GM10248 (cell line): ENCODE measurements around the gene PCCA.

Source experiments
- CTCF ChIA-PET: fragments of 300-600 bp; sonication (Branson Sonifier 250); formaldehyde crosslinking; extraction: SDS; loops from one replicate; lab custom pipeline; 2021; ENCODE audit warnings: antibody characterized with exemption; lab: Yijun Ruan, JAX
- POLR2A ChIA-PET: fragments of 350-650 bp; sonication (Branson Sonifier 250); formaldehyde crosslinking; extraction: SDS; loops from one replicate; lab custom pipeline; 2020; ENCODE audit warnings: antibody characterized with exemption; lab: Yijun Ruan, JAX
- DNase-seq: peaks from one replicate; pipeline ENCODE4 v3.0.0; 2012; ENCODE audit errors: extremely low spot score
- CTCF ChIP-seq: IDR thresholded peaks from 2 replicates; pipeline ENCODE4 v1.5.1; 2012; ENCODE audit warnings: mild to moderate bottlenecking, low read depth; ENCODE audit errors: extremely low read depth, missing control alignments, control extremely low read depth

Gene PCCA

GRCh38 chr13:100230769-100231149, 141.9 kb downstream of the PCCA start:
- no peak for DNase-seq
- no peak for TF ChIP-seq CTCF
- CTCF ChIA-PET, result interaction anchor here (1.0 to 1.7 kb wide), 6 partner anchors 9 to 961 kb away, joined by 3 to 5 read pairs (median 4); no protein-coding TSS in a partner anchor
- POLR2A ChIA-PET, result no interaction called here

GRCh38 chr13:100231176-100231575, 142.3 kb downstream of the PCCA start:
- no peak for DNase-seq
- POLR2A ChIA-PET, result interaction anchor here (0.6 kb wide), 1 partner anchor 71 kb away, joined by 3 read pairs; no protein-coding TSS in a partner anchor
- CTCF ChIA-PET, result interaction anchor here (1.0 to 1.7 kb wide), 8 partner anchors 9 to 964 kb away, joined by 3 to 5 read pairs (median 3); partner anchors contain the start of gene TMTC4
- TF ChIP-seq CTCF, result no peak

GRCh38 chr13:100234006-100234405, 145.1 kb downstream of the PCCA start:
- CTCF ChIA-PET, result interaction anchor here (0.6 to 3.0 kb wide), 7 partner anchors 10 to 578 kb away, joined by 3 to 23 read pairs (median 3); no protein-coding TSS in a partner anchor
- no peak for TF ChIP-seq CTCF
- POLR2A ChIA-PET, result no interaction called here
- DNase-seq, result no peak

GRCh38 chr13:100234524-100235136, 145.7 kb downstream of the PCCA start:
- CTCF ChIA-PET, result interaction anchor here (0.6 to 3.0 kb wide), 9 partner anchors 11 to 578 kb away, joined by 3 to 23 read pairs (median 5); no protein-coding TSS in a partner anchor
- DNase-seq, result no peak
- POLR2A ChIA-PET, result no interaction called here
- TF ChIP-seq CTCF, result no peak

- CTCF ChIA-PET, result interaction anchor here (0.9 to 3.0 kb wide), 12 partner anchors 15 to 579 kb away, joined by 3 to 23 read pairs (median 4); no protein-coding TSS in a partner anchor
- peak; percentile 41 for DNase-seq
- peak; percentile 45 for TF ChIP-seq CTCF
- POLR2A ChIA-PET, result no interaction called here
These were observed 146.5 kb downstream of the PCCA start for GRCh38 chr13:100235311-100235901.

- TF ChIP-seq CTCF, result no peak
- no peak for DNase-seq
- POLR2A ChIA-PET, result no interaction called here
- CTCF ChIA-PET, result interaction anchor here (1.3 kb wide), 1 partner anchor 9 kb away, joined by 3 read pairs; no protein-coding TSS in a partner anchor
These were observed 151.4 kb downstream of the PCCA start for GRCh38 chr13:100240109-100240779.
